ENCODE measurements around the gene NDUFA11. TPM values are rescaled to one million over a fixed set of nuclear protein-coding genes. Genes with fewer than 3 reads are reported as not detected.
A peak's percentile ranks its signal among the peaks of the same experiment; 100 is the strongest.

Gene NDUFA11
- total RNA-seq, 1 experiment from 2014 or later, result 143 TPM

DNA sequence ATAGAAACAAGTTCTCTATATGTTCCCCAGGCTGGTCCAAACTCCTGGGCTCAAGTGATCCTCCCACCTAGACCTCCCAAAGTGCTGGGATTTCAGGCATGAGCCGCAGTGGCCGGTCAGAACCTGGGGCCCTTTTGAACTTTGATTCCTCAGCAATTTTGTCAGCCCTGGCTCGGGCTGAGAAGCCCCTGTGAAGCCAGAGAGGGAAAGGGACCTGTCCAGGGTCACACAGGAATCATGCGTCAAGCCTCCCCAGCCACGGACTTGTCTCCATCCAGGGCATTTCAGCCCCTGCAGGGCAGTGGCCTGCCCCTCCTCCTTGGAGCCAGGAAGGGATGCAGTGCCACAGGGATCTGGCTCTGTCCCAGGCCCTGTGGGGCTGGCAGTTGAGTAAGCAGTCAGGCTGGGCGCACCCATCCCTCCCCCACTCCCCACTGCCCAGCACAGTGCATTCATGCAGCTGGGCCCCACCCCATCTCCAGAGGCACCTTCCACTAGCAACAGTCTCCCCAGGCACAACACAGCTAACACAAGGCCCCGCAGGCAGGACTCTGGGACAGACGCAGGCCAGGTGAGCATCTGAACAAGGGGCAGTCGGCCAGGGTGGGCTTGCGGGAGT is 10.3 kb upstream of the NDUFA11 start, which contains the start of gene CAPS:
Gene CAPS (plus strand): TSS at position 516 of the 619 bp plus-strand sequence. CDS start 153 bp downstream, outside the sequence.
- TF ChIP-seq, protein P1, sequence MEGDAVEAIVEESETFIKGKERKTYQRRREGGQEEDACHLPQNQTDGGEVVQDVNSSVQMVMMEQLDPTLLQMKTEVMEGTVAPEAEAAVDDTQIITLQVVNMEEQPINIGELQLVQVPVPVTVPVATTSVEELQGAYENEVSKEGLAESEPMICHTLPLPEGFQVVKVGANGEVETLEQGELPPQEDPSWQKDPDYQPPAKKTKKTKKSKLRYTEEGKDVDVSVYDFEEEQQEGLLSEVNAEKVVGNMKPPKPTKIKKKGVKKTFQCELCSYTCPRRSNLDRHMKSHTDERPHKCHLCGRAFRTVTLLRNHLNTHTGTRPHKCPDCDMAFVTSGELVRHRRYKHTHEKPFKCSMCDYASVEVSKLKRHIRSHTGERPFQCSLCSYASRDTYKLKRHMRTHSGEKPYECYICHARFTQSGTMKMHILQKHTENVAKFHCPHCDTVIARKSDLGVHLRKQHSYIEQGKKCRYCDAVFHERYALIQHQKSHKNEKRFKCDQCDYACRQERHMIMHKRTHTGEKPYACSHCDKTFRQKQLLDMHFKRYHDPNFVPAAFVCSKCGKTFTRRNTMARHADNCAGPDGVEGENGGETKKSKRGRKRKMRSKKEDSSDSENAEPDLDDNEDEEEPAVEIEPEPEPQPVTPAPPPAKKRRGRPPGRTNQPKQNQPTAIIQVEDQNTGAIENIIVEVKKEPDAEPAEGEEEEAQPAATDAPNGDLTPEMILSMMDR (IDR thresholded peaks at IDR 0.05; ENCODE audit: unreplicated experiment), result no peak
- Mint-ChIP-seq H3K27me3 (ENCODE audit: unreplicated experiment) (no peaks in the 10 kb centered on the region), H3K27ac (ENCODE audit: unreplicated experiment) (peak within 1 kb of the TSS; percentile 63), H3K36me3 (ENCODE audit: insufficient read depth, unreplicated experiment) (peaks cover 41% of the 10 kb centered on the region), H3K9me3 (ENCODE audit: low read depth, unreplicated experiment) (no peaks in the 10 kb centered on the region), H3K4me3 (ENCODE audit: low read depth, unreplicated experiment) (peak within 1 kb of the TSS; percentile 62), H3K4me1 (ENCODE audit: low read depth, unreplicated experiment) (no peaks in the 10 kb centered on the region)
- no TSS peak for BruUV-seq (replicated peaks)
- intact Hi-C loops (cut with micrococcal nuclease; ENCODE audit: unreplicated experiment), result no loop called here
- DNase-seq, result peak; percentile 85
- CTCF ChIA-PET, result interaction anchor here (0.6 to 1.0 kb wide), 2 partner anchors 10 to 150 kb away, joined by 4 to 5 read pairs; no protein-coding TSS in a partner anchor

DNA sequence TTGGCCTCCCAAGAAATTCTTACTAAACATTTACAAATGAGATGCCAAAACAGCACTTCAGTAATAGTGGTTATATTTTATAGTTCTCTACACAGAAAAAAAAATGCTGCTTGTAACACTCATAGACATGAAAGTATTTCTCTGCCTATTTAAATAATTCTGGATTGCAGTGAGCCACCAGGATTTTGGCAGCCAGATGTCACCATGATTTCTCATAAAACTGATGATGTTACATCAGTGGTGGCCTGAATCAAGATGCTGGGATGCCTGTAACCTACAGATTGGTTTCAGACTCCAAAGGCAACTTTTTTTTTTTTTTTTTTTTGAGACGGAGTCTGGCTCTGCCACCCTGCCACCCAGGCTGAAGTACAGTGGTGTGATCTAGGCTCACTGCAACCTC is 7.8 kb upstream of the NDUFA11 start:
- H3K4me1 Mint-ChIP-seq (ENCODE audit: low read depth, unreplicated experiment), result peaks cover 4% of the 10 kb centered on the region
- no peaks in the 10 kb centered on the region for H3K27me3 Mint-ChIP-seq (ENCODE audit: unreplicated experiment)
- no peak overlapping the region for H3K4me3 Mint-ChIP-seq (ENCODE audit: low read depth, unreplicated experiment)
- intact Hi-C loops (cut with micrococcal nuclease; ENCODE audit: unreplicated experiment), result no loop called here
- peaks cover 29% of the 10 kb centered on the region for H3K36me3 Mint-ChIP-seq (ENCODE audit: insufficient read depth, unreplicated experiment)
- H3K9me3 Mint-ChIP-seq (ENCODE audit: low read depth, unreplicated experiment), result no peaks in the 10 kb centered on the region
- TF ChIP-seq, protein P1 (IDR thresholded peaks at IDR 0.05; ENCODE audit: unreplicated experiment), result no peak
- DNase-seq, result no peak
- BruUV-seq (replicated peaks), result no TSS peak
- H3K27ac Mint-ChIP-seq (ENCODE audit: unreplicated experiment), result no peak overlapping the region
- CTCF ChIA-PET, result no interaction called here

DNA sequence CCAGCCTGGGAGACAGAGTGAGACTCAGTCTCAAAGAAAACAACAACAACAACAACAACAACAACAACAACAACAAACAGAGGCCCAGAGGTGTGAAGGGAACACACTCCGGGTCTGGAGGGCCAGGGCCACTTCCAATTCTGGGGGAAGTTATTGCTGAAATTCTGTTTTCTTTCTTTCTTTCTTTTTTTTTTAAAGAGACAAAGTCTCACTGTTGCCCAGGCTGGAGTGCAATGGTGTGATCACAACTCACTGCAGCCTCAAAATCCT is 7.0 kb upstream of the NDUFA11 start:
- Mint-ChIP-seq H3K27ac (ENCODE audit: unreplicated experiment) (no peak overlapping the region), H3K9me3 (ENCODE audit: low read depth, unreplicated experiment) (no peaks in the 10 kb centered on the region)
- TF ChIP-seq, protein P1 (IDR thresholded peaks at IDR 0.05; ENCODE audit: unreplicated experiment), result no peak

DNA sequence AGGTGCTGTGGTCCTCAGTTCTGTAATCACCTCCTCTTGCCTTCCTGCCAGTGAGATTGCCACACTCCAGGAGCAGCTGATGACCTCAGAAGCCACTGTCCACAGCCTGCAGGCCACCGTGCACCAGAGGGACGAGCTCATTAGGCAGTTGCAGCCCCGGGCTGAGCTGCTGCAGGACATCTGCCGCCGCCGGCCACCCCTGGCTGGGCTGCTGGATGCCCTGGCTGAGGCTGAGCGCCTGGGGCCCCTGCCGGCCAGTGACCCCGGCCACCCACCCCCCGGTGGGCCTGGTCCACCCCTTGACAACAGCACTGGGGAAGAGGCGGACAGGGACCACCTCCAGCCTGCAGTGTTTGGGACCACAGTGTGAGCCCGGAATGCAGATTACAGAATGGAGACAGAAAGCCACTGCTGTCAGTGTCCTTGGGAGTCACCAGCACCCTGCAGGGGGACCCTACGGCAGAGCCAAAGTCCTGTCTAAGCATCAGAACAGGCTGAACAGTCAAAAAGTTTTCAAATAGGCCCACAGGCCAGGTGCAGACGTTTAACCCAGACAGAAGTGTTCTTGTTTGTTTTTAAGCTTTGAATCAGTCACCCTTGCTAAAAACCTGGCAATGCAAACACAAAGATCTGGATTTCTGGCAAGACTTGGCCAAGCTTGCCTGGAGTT is 5.3 kb upstream of the NDUFA11 start:
- DNase-seq, result no peak
- no TSS peak for BruUV-seq (replicated peaks)
- H3K27ac Mint-ChIP-seq (ENCODE audit: unreplicated experiment), result no peak overlapping the region
- no peak overlapping the region for H3K4me3 Mint-ChIP-seq (ENCODE audit: low read depth, unreplicated experiment)
- peaks cover 20% of the 10 kb centered on the region for H3K36me3 Mint-ChIP-seq (ENCODE audit: insufficient read depth, unreplicated experiment)
- CTCF ChIA-PET, result no interaction called here
- intact Hi-C loops (cut with micrococcal nuclease; ENCODE audit: unreplicated experiment), result no loop called here
- no peaks in the 10 kb centered on the region for H3K27me3 Mint-ChIP-seq (ENCODE audit: unreplicated experiment)
- TF ChIP-seq, protein P1 (IDR thresholded peaks at IDR 0.05; ENCODE audit: unreplicated experiment), result no peak
- no peaks in the 10 kb centered on the region for H3K9me3 Mint-ChIP-seq (ENCODE audit: low read depth, unreplicated experiment)
- peaks cover 8% of the 10 kb centered on the region for H3K4me1 Mint-ChIP-seq (ENCODE audit: low read depth, unreplicated experiment)

More for the DNA sequence above, 7.0 kb upstream of the NDUFA11 start:
- no peak for DNase-seq
- peaks cover 8% of the 10 kb centered on the region for H3K4me1 Mint-ChIP-seq (ENCODE audit: low read depth, unreplicated experiment)
- H3K27me3 Mint-ChIP-seq (ENCODE audit: unreplicated experiment), result no peaks in the 10 kb centered on the region
- no peak overlapping the region for H3K4me3 Mint-ChIP-seq (ENCODE audit: low read depth, unreplicated experiment)
- CTCF ChIA-PET, result interaction anchor here (0.7 kb wide), 1 partner anchor 107 kb away, joined by 5 read pairs; no protein-coding TSS in a partner anchor
- no TSS peak for BruUV-seq (replicated peaks)
- H3K36me3 Mint-ChIP-seq (ENCODE audit: insufficient read depth, unreplicated experiment), result peaks cover 25% of the 10 kb centered on the region
- intact Hi-C loops (cut with micrococcal nuclease; ENCODE audit: unreplicated experiment), result no loop called here

All from Calu3 (cell line).